IPS-NIHi11 (cell line): ENCODE measurements around the gene AGPS.
A peak's percentile ranks its signal among the peaks of the same experiment; 100 is the strongest.

Source experiments
- DNase-seq: peaks from one replicate; pipeline ENCODE4 v3.0.0; 2012; ENCODE audit warnings: mixed read lengths, low spot score

Gene AGPS

GRCh38 chr2:177551989-177552421 lies 159.4 kb downstream of the AGPS start:
- peak; percentile 29 for DNase-seq

GRCh38 chr2:177552422-177553175 lies 160.0 kb downstream of the AGPS start:
- peak; percentile 94 for DNase-seq

GRCh38 chr2:177553176-177553884 lies 160.8 kb downstream of the AGPS start:
- no peak for DNase-seq

GRCh38 chr2:177554365-177554764 lies 161.8 kb downstream of the AGPS start:
- no peak for DNase-seq

GRCh38 chr2:177556153-177556552 lies 163.6 kb downstream of the AGPS start:
- DNase-seq: no peak

- no peak for DNase-seq
These were observed 165.2 kb downstream of the AGPS start for GRCh38 chr2:177557794-177558193.

GRCh38 chr2:177559638-177560037 lies 167.1 kb downstream of the AGPS start:
- no peak for DNase-seq

- DNase-seq: no peak
These were observed 175.8 kb downstream of the AGPS start for GRCh38 chr2:177568390-177568789.

GRCh38 chr2:177568893-177569292 lies 176.3 kb downstream of the AGPS start:
- DNase-seq: no peak

- DNase-seq: no peak
These were observed 179.7 kb downstream of the AGPS start for GRCh38 chr2:177572236-177572671.

GRCh38 chr2:177573120-177573519 lies 180.5 kb downstream of the AGPS start:
- no peak for DNase-seq

GRCh38 chr2:177574356-177574755 lies 181.8 kb downstream of the AGPS start:
- no peak for DNase-seq

- DNase-seq: no peak
These were observed 182.8 kb downstream of the AGPS start for GRCh38 chr2:177575358-177575757.

GRCh38 chr2:177577075-177577474 lies 184.5 kb downstream of the AGPS start:
- DNase-seq: no peak

GRCh38 chr2:177578454-177578853 lies 185.9 kb downstream of the AGPS start:
- DNase-seq: no peak

GRCh38 chr2:177579486-177580036 lies 187.0 kb downstream of the AGPS start:
- DNase-seq: no peak

GRCh38 chr2:177582000-177582399 lies 189.4 kb downstream of the AGPS start:
- no peak for DNase-seq

- DNase-seq: no peak
These were observed 191.6 kb downstream of the AGPS start for GRCh38 chr2:177584030-177584692.

- no peak for DNase-seq
These were observed 192.8 kb downstream of the AGPS start for GRCh38 chr2:177585234-177585863.

- no peak for DNase-seq
These were observed 193.6 kb downstream of the AGPS start for GRCh38 chr2:177586154-177586553.

GRCh38 chr2:177587371-177587770 lies 194.8 kb downstream of the AGPS start:
- no peak for DNase-seq

GRCh38 chr2:177588671-177589070 lies 196.1 kb downstream of the AGPS start:
- no peak for DNase-seq
